Activated naive CD8-positive, alpha-beta T cell treated with anti-CD3 and anti-CD28 coated beads, Interleukin-2, amount 50 U/mL, for 16 hours (primary cell): Measurements from ENCODE around the gene WASF3.

Source experiments
- DNase-seq: peaks from one replicate; pipeline ENCODE4 v3.0.0-alpha.2; 2020; ENCODE audit warnings: low read depth, low spot score

Gene WASF3

GRCh38 chr13:26544707-26545106 is 12.8 kb upstream of the WASF3 start:
- no peak for DNase-seq

- no peak for DNase-seq
These were observed 9.2 kb upstream of the WASF3 start for GRCh38 chr13:26548205-26548765.

- no peak for DNase-seq
These were observed 7.8 kb upstream of the WASF3 start for GRCh38 chr13:26549713-26550112.

GRCh38 chr13:26551255-26551860 is 6.1 kb upstream of the WASF3 start:
- DNase-seq = no peak

- no peak for DNase-seq
These were observed 2.1 kb upstream of the WASF3 start for GRCh38 chr13:26555413-26555812.

- DNase-seq = no peak
These were observed 461 bp upstream of the WASF3 start for GRCh38 chr13:26557051-26557392.

- DNase-seq = no peak
These were observed 757 bp downstream of the WASF3 start for GRCh38 chr13:26558074-26558805.

- DNase-seq = no peak
These were observed 1.5 kb downstream of the WASF3 start for GRCh38 chr13:26558987-26559386.

- no peak for DNase-seq
These were observed 3.0 kb downstream of the WASF3 start for GRCh38 chr13:26560456-26560855.

- DNase-seq = no peak
These were observed 3.6 kb downstream of the WASF3 start for GRCh38 chr13:26561067-26561466.

GRCh38 chr13:26561651-26562511 is 4.4 kb downstream of the WASF3 start:
- no peak for DNase-seq

- DNase-seq = no peak
These were observed 5.0 kb downstream of the WASF3 start for GRCh38 chr13:26562512-26562890.

GRCh38 chr13:26563713-26564112 is 6.2 kb downstream of the WASF3 start:
- no peak for DNase-seq

GRCh38 chr13:26568132-26568815 is 10.8 kb downstream of the WASF3 start:
- no peak for DNase-seq

GRCh38 chr13:26571518-26571917 is 14.0 kb downstream of the WASF3 start:
- no peak for DNase-seq

- no peak for DNase-seq
These were observed 17.8 kb downstream of the WASF3 start for GRCh38 chr13:26575244-26575643.

GRCh38 chr13:26579580-26579979 is 22.1 kb downstream of the WASF3 start:
- no peak for DNase-seq

- DNase-seq = no peak
These were observed 26.2 kb downstream of the WASF3 start for GRCh38 chr13:26583662-26584061.

- DNase-seq = no peak
These were observed 27.2 kb downstream of the WASF3 start for GRCh38 chr13:26584713-26585112.

- no peak for DNase-seq
These were observed 27.7 kb downstream of the WASF3 start for GRCh38 chr13:26585136-26585535.

- no peak for DNase-seq
These were observed 29.8 kb downstream of the WASF3 start for GRCh38 chr13:26587251-26587650.

- no peak for DNase-seq
These were observed 31.7 kb downstream of the WASF3 start for GRCh38 chr13:26589226-26589625.
